ENCODE results near the gene LHX3.

The LHX3 gene

GRCh38 chr9:136207616-136208015 is 2.7 kb upstream of the LHX3 start:
- no peak for DNase-seq (ENCODE audit: low read depth)

- no peak for DNase-seq (ENCODE audit: low read depth)
Observed at GRCh38 chr9:136206602-136207275, 1.8 kb upstream of the LHX3 start.

- DNase-seq (ENCODE audit: low read depth), result no peak
Observed at GRCh38 chr9:136205707-136205992, 722 bp upstream of the LHX3 start.

- DNase-seq (ENCODE audit: low read depth), result no peak
Observed at GRCh38 chr9:136204145-136204805, 653 bp downstream of the LHX3 start.

GRCh38 chr9:136203408-136204144 is 1.4 kb downstream of the LHX3 start:
- no peak for DNase-seq (ENCODE audit: low read depth)

- no peak for DNase-seq (ENCODE audit: low read depth)
Observed at GRCh38 chr9:136202454-136203407, 2.2 kb downstream of the LHX3 start.

GRCh38 chr9:136201609-136202453 is 3.1 kb downstream of the LHX3 start:
- DNase-seq (ENCODE audit: low read depth), result no peak

GRCh38 chr9:136201174-136201573 is 3.8 kb downstream of the LHX3 start:
- DNase-seq (ENCODE audit: low read depth), result no peak

- DNase-seq (ENCODE audit: low read depth), result no peak
Observed at GRCh38 chr9:136200424-136200823, 4.5 kb downstream of the LHX3 start.

GRCh38 chr9:136199391-136200288 is 5.3 kb downstream of the LHX3 start:
- no peak for DNase-seq (ENCODE audit: low read depth)

GRCh38 chr9:136198605-136199083 is 6.3 kb downstream of the LHX3 start:
- peak; percentile 10 for DNase-seq (ENCODE audit: low read depth)

- DNase-seq (ENCODE audit: low read depth), result no peak
Observed at GRCh38 chr9:136197930-136198604, 6.9 kb downstream of the LHX3 start.

- no peak for DNase-seq (ENCODE audit: low read depth)
Observed at GRCh38 chr9:136197084-136197875, 7.6 kb downstream of the LHX3 start.

GRCh38 chr9:136196404-136197083 is 8.4 kb downstream of the LHX3 start:
- DNase-seq (ENCODE audit: low read depth), result no peak

GRCh38 chr9:136194540-136194939 is 10.4 kb downstream of the LHX3 start:
- no peak for DNase-seq (ENCODE audit: low read depth)

- no peak for DNase-seq (ENCODE audit: low read depth)
Observed at GRCh38 chr9:136193891-136194279, 11.0 kb downstream of the LHX3 start.

GRCh38 chr9:136193127-136193890 is 11.6 kb downstream of the LHX3 start:
- DNase-seq (ENCODE audit: low read depth), result no peak

Data from amniotic epithelial cell (primary cell).